ENCODE measurements around the gene CIRBP. TPM values are rescaled to one million over a fixed set of nuclear protein-coding genes. Genes with fewer than 3 reads are reported as not detected.

The CIRBP gene
- total RNA-seq, 1 donor from 2014 or later, result 370 TPM

DNA sequence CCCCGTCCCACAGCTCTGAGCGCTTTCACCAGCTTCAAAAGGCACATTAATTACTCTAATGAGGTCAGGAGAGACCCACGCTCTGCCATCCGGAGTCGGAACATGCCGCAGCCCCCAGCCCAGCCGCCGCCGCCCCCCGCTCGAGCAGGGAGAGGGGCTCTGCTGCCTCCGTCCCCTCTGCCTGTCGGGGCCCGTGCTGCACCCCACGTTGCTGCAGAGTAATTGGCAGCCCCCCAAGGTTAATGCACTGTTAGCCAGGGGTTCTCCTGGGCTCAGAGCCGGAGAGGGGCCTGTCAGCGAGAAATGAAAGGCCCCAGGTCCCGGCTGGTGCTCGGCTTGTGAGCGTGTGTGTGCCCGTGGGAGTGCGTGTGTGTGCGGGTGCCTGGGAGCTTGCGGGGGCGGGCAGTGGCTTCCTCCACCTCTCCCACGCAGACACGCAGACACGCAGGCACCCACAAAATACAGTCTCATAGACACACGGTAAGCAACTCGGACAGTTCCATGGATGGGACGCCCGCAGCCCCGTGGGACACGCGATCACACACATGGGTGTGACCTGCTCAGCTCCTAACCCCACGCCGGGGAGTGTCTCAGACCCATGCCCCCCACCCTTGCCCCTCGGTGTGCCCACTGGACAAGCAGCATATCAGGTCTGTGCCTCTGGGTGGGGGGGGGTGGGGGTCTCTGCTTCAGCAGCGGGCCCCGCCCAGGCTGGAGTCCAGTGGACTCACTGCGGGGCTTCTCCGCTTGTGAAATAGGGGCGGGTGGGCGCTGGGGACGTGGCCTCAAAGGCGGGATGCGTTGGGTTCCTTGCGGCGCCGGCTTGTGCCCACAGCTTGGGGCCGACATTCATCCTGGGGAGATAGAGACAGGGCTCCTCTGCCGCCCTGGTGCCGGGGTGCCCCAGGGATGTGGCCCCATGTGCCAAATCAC lies 11.8 kb downstream of the CIRBP start:
- no peak for DNase-seq (ENCODE audit: low read depth)
- Histone ChIP-seq H3K27me3 (ENCODE audit: control insufficient read depth, insufficient read depth, low read length) (peaks cover 11% of the 10 kb centered on the region), H3K36me3 (ENCODE audit: control insufficient read depth, insufficient read depth, low read length) (peaks cover 13% of the 10 kb centered on the region), H3K4me3 (ENCODE audit: low read depth, low read length) (no peak overlapping the region)
- TF ChIP-seq, protein P1, sequence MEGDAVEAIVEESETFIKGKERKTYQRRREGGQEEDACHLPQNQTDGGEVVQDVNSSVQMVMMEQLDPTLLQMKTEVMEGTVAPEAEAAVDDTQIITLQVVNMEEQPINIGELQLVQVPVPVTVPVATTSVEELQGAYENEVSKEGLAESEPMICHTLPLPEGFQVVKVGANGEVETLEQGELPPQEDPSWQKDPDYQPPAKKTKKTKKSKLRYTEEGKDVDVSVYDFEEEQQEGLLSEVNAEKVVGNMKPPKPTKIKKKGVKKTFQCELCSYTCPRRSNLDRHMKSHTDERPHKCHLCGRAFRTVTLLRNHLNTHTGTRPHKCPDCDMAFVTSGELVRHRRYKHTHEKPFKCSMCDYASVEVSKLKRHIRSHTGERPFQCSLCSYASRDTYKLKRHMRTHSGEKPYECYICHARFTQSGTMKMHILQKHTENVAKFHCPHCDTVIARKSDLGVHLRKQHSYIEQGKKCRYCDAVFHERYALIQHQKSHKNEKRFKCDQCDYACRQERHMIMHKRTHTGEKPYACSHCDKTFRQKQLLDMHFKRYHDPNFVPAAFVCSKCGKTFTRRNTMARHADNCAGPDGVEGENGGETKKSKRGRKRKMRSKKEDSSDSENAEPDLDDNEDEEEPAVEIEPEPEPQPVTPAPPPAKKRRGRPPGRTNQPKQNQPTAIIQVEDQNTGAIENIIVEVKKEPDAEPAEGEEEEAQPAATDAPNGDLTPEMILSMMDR (IDR thresholded peaks at IDR 0.05; ENCODE audit: insufficient read depth, low read length, severe bottlenecking), result no peak
- FAIRE-seq, result no peak

GRCh38 chr19:1281569-1282287 lies 12.6 kb downstream of the CIRBP start:
- TF ChIP-seq, protein P1 (IDR thresholded peaks at IDR 0.05; ENCODE audit: insufficient read depth, low read length, severe bottlenecking), result no peak
- Histone ChIP-seq H3K27me3 (ENCODE audit: control insufficient read depth, insufficient read depth, low read length) (peaks cover 15% of the 10 kb centered on the region), H3K4me3 (ENCODE audit: low read depth, low read length) (no peak overlapping the region), H3K36me3 (ENCODE audit: control insufficient read depth, insufficient read depth, low read length) (peaks cover 13% of the 10 kb centered on the region)
- DNase-seq (ENCODE audit: low read depth) (no peak), FAIRE-seq (no peak)

DNA sequence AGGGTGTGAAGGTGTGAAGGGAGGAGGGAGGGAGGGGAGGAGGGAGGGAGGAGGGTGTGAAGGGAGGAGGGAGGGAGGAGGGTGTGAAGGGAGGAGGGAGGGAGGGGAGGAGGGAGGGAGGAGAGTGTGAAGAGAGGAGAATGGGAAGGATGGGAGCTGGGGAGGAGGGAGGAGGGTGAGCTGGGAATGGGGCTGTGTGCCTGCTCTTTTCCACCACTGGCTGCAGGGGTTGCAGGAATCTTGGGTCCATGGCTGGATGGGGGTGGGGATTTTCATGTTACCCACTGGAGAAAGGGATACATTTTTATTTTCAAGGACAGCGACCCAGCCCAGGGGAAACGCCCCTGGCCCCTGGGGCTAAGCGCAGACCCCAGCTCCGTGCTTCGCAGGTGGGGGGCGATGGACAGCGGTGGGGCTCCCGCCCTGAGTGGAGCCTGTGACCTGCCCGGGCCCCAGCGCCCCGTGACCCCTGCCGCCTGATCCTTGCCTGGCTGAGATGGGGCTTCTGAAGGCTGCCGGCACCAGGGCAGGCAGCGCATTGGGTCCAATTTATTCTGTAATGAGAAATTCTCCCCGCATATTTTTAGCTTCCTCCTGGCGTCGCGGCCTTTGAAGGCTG lies 13.6 kb downstream of the CIRBP start:
- H3K27me3 ChIP-seq (ENCODE audit: control insufficient read depth, insufficient read depth, low read length), result peaks cover 19% of the 10 kb centered on the region
- no peak for DNase-seq (ENCODE audit: low read depth)
- FAIRE-seq, result no peak
- TF ChIP-seq, protein P1 (IDR thresholded peaks at IDR 0.05; ENCODE audit: insufficient read depth, low read length, severe bottlenecking), result no peak
- peaks cover 9% of the 10 kb centered on the region for H3K36me3 ChIP-seq (ENCODE audit: control insufficient read depth, insufficient read depth, low read length)
- H3K4me3 ChIP-seq (ENCODE audit: low read depth, low read length), result no peak overlapping the region

- FAIRE-seq (no peak), DNase-seq (ENCODE audit: low read depth) (no peak)
- TF ChIP-seq, protein P1 (IDR thresholded peaks at IDR 0.05; ENCODE audit: insufficient read depth, low read length, severe bottlenecking), result no peak
- Histone ChIP-seq H3K36me3 (ENCODE audit: control insufficient read depth, insufficient read depth, low read length) (peaks cover 9% of the 10 kb centered on the region), H3K27me3 (ENCODE audit: control insufficient read depth, insufficient read depth, low read length) (peaks cover 23% of the 10 kb centered on the region), H3K4me3 (ENCODE audit: low read depth, low read length) (no peak overlapping the region)
Observed at GRCh38 chr19:1283207-1283916, 14.2 kb downstream of the CIRBP start.

- TF ChIP-seq, protein P1 (IDR thresholded peaks at IDR 0.05; ENCODE audit: insufficient read depth, low read length, severe bottlenecking), result no peak
- peaks cover 23% of the 10 kb centered on the region for H3K27me3 ChIP-seq (ENCODE audit: control insufficient read depth, insufficient read depth, low read length)
- FAIRE-seq, result no peak
Observed at GRCh38 chr19:1283917-1284292, 14.8 kb downstream of the CIRBP start.

More at GRCh38 chr19:1283917-1284292, 14.8 kb downstream of the CIRBP start:
- DNase-seq (ENCODE audit: low read depth), result no peak
- Histone ChIP-seq H3K36me3 (ENCODE audit: control insufficient read depth, insufficient read depth, low read length) (peaks cover 7% of the 10 kb centered on the region), H3K4me3 (ENCODE audit: low read depth, low read length) (no peak overlapping the region)

Measured in bronchial epithelial cell (primary cell).